ENCODE results near the gene DNAH7. TPM values are rescaled to one million over a fixed set of nuclear protein-coding genes. Genes with fewer than 3 reads are reported as not detected.

DNAH7 gene
- total and polyA plus RNA-seq, 2 donors (not counting 1 experiment from before 2014, with no cell fraction given): 0.01 to 0.05 TPM

DNA sequence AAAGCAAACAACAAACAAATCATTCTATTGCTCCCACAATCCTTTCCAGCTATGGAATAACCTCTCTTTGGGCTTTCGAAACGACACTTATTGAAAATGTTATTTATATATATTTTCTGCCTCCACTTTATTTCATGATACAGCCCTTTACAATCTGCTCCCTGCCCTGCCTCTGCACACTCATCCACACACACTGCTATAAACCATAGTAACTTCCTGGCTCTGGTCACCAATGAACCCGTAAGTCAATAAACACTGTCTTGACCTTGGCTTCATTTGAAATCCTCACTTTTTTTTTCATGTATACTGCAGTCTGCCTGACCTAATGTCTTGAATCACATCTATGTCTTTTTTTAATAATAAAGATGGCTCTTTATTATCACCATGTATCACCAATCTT lies 250.1 kb downstream of the DNAH7 start:
- Histone ChIP-seq H3K9ac (ENCODE audit: low read length) (no peak overlapping the region), H3K36me3 (replicated peaks in 1 of 2; ENCODE audit: control extremely low read depth in 1 of 2, control insufficient read depth in 1 of 2, extremely low read depth in 1 of 2, insufficient read depth in 2 of 2, low read length in 1 of 2) (no peaks in the 10 kb centered on the region), H3K27me3 (replicated peaks in 1 of 4; ENCODE audit: control extremely low read depth in 1 of 4, control insufficient read depth in 3 of 4, insufficient read depth in 4 of 4, low read length in 3 of 4) (no peaks in the 10 kb centered on the region), H4K20me1 (ENCODE audit: control insufficient read depth, insufficient read depth, low read length, poor library complexity, severe bottlenecking) (no peaks in the 10 kb centered on the region), H3K9me3 (ENCODE audit: control extremely low read depth in 1 of 3, control insufficient read depth in 2 of 3, insufficient read depth in 1 of 3, low read length in 2 of 3) (no peaks in the 10 kb centered on the region), H3K27ac (ENCODE audit: low read length in 2 of 2) (no peak overlapping the region), H2AFZ (ENCODE audit: insufficient read depth, low read depth, low read length, poor library complexity, severe bottlenecking) (no peak overlapping the region), H3K4me2 (replicated peaks; ENCODE audit: low read depth, low read length, poor library complexity, severe bottlenecking) (no peak overlapping the region), H3K4me3 (ENCODE audit: control extremely low read depth in 1 of 5, extremely low read depth in 1 of 5, insufficient read depth in 1 of 5, low read depth in 2 of 5, low read length in 4 of 5) (no peak overlapping the region), H3K79me2 (ENCODE audit: control insufficient read depth, insufficient read depth, low read length) (no peaks in the 10 kb centered on the region), H3K4me1 (ENCODE audit: control insufficient read depth in 2 of 2, insufficient read depth in 2 of 2, low read length in 2 of 2) (no peaks in the 10 kb centered on the region)
- Mint-ChIP-seq H3K4me1 (no peaks in the 10 kb centered on the region), H3K9me3 (ENCODE audit: insufficient read depth) (no peaks in the 10 kb centered on the region), H3K27me3 (peaks cover 7% of the 10 kb centered on the region), H3K4me3 (no peak overlapping the region), H3K27ac (no peak overlapping the region)
- WGBS (ENCODE audit: insufficient coverage): 80% methylated on average over 1 of the region's 3 CpGs
- ChIA-PET POLR2A (no interaction called here), CTCF (no interaction called here)
- ATAC-seq (ENCODE audit: low read depth) (no peak), DNase-seq (no peak)
- intact Hi-C loops (cut with micrococcal nuclease): no loop called here
- TF ChIP-seq, protein P1, sequence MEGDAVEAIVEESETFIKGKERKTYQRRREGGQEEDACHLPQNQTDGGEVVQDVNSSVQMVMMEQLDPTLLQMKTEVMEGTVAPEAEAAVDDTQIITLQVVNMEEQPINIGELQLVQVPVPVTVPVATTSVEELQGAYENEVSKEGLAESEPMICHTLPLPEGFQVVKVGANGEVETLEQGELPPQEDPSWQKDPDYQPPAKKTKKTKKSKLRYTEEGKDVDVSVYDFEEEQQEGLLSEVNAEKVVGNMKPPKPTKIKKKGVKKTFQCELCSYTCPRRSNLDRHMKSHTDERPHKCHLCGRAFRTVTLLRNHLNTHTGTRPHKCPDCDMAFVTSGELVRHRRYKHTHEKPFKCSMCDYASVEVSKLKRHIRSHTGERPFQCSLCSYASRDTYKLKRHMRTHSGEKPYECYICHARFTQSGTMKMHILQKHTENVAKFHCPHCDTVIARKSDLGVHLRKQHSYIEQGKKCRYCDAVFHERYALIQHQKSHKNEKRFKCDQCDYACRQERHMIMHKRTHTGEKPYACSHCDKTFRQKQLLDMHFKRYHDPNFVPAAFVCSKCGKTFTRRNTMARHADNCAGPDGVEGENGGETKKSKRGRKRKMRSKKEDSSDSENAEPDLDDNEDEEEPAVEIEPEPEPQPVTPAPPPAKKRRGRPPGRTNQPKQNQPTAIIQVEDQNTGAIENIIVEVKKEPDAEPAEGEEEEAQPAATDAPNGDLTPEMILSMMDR (IDR thresholded peaks at IDR 0.05): no peak
- TF ChIP-seq EZH2 (IDR thresholded peaks at IDR 0.05; ENCODE audit: borderline replicate concordance, insufficient read depth, low read depth, low read length, poor library complexity, severe bottlenecking): no peak

DNA sequence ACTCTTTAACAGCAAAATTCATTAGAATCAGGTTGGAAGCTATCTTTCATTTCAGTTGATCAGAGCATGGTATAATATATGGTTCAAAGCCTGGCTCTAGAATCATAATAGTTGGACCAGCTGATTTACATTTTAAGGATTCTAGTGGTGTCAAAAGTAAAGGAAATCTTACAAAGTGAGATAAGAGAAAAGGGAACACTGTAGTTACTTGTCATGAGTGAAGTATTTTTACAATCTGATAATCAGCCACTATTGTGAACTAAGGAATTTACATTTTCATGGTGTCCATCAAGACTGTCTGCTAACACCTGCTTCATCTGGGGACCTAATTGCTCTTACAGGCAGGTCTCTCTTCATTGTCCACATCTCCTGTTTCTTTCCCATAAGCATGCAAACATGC lies 250.5 kb downstream of the DNAH7 start:
- Histone ChIP-seq H3K4me2 (replicated peaks; ENCODE audit: low read depth, low read length, poor library complexity, severe bottlenecking) (no peak overlapping the region), H3K27ac (ENCODE audit: low read length in 2 of 2) (no peak overlapping the region), H3K4me1 (ENCODE audit: control insufficient read depth in 2 of 2, insufficient read depth in 2 of 2, low read length in 2 of 2) (no peaks in the 10 kb centered on the region), H3K9me3 (ENCODE audit: control extremely low read depth in 1 of 3, control insufficient read depth in 2 of 3, insufficient read depth in 1 of 3, low read length in 2 of 3) (no peaks in the 10 kb centered on the region), H2AFZ (ENCODE audit: insufficient read depth, low read depth, low read length, poor library complexity, severe bottlenecking) (no peak overlapping the region), H3K27me3 (replicated peaks in 1 of 4; ENCODE audit: control extremely low read depth in 1 of 4, control insufficient read depth in 3 of 4, insufficient read depth in 4 of 4, low read length in 3 of 4) (no peaks in the 10 kb centered on the region), H3K79me2 (ENCODE audit: control insufficient read depth, insufficient read depth, low read length) (no peaks in the 10 kb centered on the region), H3K36me3 (replicated peaks in 1 of 2; ENCODE audit: control extremely low read depth in 1 of 2, control insufficient read depth in 1 of 2, extremely low read depth in 1 of 2, insufficient read depth in 2 of 2, low read length in 1 of 2) (no peaks in the 10 kb centered on the region), H3K9ac (ENCODE audit: low read length) (no peak overlapping the region), H3K4me3 (ENCODE audit: control extremely low read depth in 1 of 5, extremely low read depth in 1 of 5, insufficient read depth in 1 of 5, low read depth in 2 of 5, low read length in 4 of 5) (no peak overlapping the region), H4K20me1 (ENCODE audit: control insufficient read depth, insufficient read depth, low read length, poor library complexity, severe bottlenecking) (no peaks in the 10 kb centered on the region)
- DNase-seq: no peak
- no peak overlapping the region for H3K4me3 Mint-ChIP-seq
- H3K4me1 Mint-ChIP-seq: no peaks in the 10 kb centered on the region
- no peaks in the 10 kb centered on the region for H3K9me3 Mint-ChIP-seq (ENCODE audit: insufficient read depth)
- H3K27ac Mint-ChIP-seq: no peak overlapping the region
- POLR2A ChIA-PET: no interaction called here
- intact Hi-C loops (cut with micrococcal nuclease): no loop called here
- CTCF ChIA-PET: no interaction called here
- H3K27me3 Mint-ChIP-seq: peaks cover 7% of the 10 kb centered on the region
- no peak for ATAC-seq (ENCODE audit: low read depth)
- TF ChIP-seq, protein P1 (IDR thresholded peaks at IDR 0.05): no peak
- no peak for TF ChIP-seq EZH2 (IDR thresholded peaks at IDR 0.05; ENCODE audit: borderline replicate concordance, insufficient read depth, low read depth, low read length, poor library complexity, severe bottlenecking)
